ENCODE data around the gene APOM.

Gene APOM

GRCh38 chr6:31681135-31681671 lies 25.5 kb downstream of the APOM start:
- DNase-seq (ENCODE audit: low spot score), result peak; percentile 74

GRCh38 chr6:31683591-31683990 lies 27.9 kb downstream of the APOM start:
- no peak for DNase-seq (ENCODE audit: low spot score)

DNA sequence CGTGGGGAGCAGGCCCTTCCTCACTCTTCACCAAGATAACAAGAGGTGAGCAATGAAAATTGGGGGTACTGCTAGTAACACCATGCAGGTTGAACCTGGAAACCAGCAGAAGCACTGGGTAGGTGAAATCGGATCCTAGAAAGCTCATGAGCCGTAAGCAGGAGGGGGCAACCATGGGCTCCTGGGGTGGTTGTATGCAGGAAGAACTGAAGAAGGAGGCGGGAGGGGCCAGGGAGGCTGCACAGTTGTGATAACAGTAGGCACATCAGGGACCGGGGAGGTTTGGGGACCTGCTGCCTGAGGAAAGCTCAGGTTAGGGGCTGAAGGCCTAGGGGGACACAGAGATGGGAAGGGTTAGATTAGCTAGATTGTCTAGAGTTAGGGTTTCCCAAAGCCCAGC lies 30.8 kb downstream of the APOM start:
- DNase-seq (ENCODE audit: low spot score), result no peak

- no peak for DNase-seq (ENCODE audit: low spot score)
Observed at GRCh38 chr6:31687321-31687720, 31.6 kb downstream of the APOM start.

GRCh38 chr6:31687860-31688693 lies 32.4 kb downstream of the APOM start:
- no peak for DNase-seq (ENCODE audit: low spot score)

- DNase-seq (ENCODE audit: low spot score), result no peak
Observed at GRCh38 chr6:31689249-31690110, 33.8 kb downstream of the APOM start.

- no peak for DNase-seq (ENCODE audit: low spot score)
Observed at GRCh38 chr6:31690231-31691077, 34.8 kb downstream of the APOM start.

GRCh38 chr6:31691078-31691463 lies 35.4 kb downstream of the APOM start:
- no peak for DNase-seq (ENCODE audit: low spot score)

DNA sequence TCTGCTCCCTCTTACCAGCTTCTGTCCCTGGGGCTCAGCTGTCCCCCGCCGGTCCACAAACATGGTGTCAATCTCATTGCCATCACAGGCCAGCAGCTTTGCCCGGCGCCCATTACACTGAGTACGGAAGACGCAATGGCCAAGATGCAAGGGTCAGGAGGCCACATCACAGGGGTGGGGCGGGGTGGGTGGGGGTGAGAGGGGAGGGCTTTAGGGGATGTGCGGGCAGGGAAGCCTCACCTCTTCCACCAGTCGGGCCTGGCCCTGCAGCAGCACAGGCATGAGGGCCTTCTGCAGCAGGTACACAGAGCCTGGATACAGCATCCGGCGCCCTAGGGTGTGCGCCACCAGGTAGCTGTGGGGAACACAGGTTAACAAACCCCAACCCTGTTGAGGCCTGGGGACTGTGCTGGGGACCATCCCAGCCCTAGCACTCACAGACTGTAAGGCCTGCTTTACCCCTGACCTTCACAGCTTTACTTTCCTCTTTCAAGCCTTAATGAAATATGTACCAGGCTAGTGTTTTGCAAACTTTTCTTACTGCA lies 35.9 kb downstream of the APOM start:
- DNase-seq (ENCODE audit: low spot score), result no peak

GRCh38 chr6:31692353-31692752 lies 36.7 kb downstream of the APOM start:
- no peak for DNase-seq (ENCODE audit: low spot score)

- no peak for DNase-seq (ENCODE audit: low spot score)
Observed at GRCh38 chr6:31692886-31693285, 37.2 kb downstream of the APOM start.

DNA sequence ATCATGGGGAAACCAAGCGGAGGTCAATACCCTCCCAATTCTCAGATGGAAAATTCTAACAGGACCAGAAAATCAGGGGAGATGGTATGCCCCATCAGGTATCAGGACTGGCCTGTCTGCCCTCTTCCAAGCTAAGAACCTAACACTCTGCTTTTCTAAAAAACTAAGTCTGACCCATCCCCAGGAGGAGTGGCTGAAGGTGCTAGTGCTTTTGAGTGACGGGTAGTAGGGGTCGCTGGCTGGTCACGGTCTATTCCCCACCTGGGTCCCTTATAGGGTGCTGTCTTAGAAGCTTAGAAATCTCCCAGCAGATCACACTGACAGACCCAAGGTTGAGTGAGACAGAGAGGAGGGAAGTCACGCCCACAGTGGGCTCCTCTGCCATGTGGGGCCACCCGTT lies 37.8 kb downstream of the APOM start:
- DNase-seq (ENCODE audit: low spot score), result no peak

GRCh38 chr6:31697555-31697954 lies 41.9 kb downstream of the APOM start:
- no peak for DNase-seq (ENCODE audit: low spot score)

DNA sequence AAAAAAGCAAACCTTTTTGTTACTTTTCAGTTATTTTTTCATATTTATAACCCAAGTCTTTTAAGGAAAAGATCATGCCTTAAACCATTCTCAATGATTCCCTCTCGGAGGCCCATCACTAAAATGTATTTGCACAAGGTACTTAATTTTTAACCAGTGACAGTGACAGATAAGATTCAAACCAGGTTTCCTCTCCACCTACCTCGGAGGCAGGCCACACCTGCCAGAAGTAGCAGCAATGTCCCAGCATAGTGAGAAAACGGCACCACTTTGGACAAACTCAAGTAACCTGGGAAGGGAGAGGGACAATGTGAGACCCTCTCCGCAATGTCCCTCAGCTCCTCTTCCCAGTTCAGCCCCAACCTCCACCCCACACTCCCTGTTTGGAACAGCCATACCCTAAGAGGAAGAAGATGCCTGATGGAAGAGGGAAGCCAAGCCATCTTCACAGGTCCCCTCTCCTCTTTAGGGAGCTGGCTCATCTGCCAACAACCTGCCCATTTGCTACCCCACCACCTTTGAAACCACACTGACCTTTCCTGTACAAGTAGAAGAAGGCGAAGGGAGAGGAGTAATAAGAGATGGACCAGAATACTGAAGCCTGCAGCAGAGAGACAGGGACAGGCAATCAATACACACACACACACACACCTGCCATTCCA lies 45.2 kb downstream of the APOM start:
- no peak for DNase-seq (ENCODE audit: low spot score)

DNA sequence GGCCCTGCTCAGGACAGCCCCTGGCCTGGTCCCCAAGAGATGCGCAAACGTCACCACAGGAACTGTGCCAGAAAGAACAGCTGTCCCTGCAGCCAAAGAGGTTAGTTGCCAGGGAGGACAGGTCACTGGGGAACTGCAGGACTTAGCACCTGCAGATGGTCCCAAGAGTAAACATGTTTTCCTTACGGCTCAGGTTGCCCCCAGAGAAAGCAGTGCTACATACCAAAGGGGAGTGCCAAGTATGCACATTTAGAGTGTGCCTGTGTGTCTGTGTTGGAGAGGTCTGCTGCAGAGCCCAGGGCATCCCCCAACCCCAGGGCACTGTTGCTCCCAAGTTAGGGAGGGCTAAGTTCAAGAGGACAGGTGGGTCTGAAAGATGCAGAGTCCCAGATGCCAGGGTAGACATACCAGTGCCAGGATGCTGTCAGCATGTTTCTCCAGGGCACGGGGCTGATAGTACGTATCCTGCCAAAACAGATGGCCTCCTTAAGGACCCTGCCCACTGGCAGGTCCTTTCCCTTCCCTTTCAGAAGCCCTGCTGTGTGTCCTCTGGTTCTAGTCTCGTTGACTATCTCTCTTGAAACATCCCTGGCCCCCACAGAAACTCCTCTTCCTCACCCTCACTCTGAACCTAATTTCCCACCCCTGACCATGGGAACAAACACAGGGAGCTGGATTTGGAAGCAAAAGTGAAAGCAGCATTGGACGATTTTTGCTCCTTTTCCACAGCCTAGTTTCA lies 46.1 kb downstream of the APOM start:
- DNase-seq (ENCODE audit: low spot score), result peak; percentile 70

GRCh38 chr6:31702405-31702818 lies 46.7 kb downstream of the APOM start:
- DNase-seq (ENCODE audit: low spot score), result no peak

DNA sequence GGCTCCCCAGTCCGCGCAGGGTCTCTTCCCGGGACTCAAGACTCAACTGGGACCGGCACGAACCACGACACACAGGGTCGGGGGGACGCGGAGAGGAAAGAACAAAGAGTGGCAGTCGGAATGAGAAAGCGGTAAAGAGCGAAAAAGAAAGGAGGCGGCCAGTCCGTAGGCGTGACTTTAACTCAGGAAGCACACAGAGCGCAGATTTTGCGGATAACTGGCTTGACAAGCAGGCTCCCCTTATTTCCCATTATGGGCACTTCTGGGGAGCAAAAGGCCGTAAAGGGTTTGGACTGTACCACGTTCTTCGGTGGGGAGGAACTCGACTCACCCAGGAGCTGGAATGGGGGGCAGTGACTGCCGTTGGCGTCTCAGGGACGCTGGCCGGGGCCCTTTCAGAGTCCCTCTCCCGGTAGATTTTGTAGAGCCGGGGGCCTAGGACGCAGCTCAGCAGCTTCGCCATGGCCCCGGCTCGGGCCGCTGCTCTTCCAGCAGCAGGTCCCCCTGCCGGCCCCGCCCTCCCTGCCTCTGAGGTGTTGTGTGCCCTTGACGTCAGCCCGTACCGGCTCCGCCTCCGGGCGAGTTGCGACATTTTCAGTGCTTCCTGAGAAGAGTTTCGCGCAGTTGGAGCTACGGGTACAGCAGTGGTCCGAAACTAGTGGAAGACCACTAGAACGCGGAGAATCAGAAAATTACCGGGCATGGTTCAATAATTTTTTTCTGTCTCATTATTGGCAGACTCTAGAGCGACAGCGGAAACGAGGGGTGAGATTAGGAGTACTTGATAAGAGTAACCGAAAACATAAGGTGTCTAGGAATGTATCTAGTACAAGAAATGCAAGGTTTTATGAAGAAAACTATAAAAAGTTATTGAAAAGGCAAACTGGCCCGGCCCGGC lies 47.4 kb downstream of the APOM start, which contains the start of gene ABHD16A:
ABHD16A (minus strand) TSS at position 506 of the 898 bp plus-strand sequence; CDS start at position 463, 43 bp downstream.
- DNase-seq (ENCODE audit: low spot score), result peak; percentile 99

GRCh38 chr6:31705931-31706330 lies 50.2 kb downstream of the APOM start:
- DNase-seq (ENCODE audit: low spot score), result no peak

- no peak for DNase-seq (ENCODE audit: low spot score)
Observed at GRCh38 chr6:31706599-31706998, 50.9 kb downstream of the APOM start, which contains the start of gene LY6G6F. LY6G6F (plus strand) TSS chr6:31706866; CDS start chr6:31706907, 41 bp downstream.
